Esophagus muscularis mucosa (tissue), 3 donors: ENCODE data around the gene STYX.

ENCODE experiments used
- POLR2AphosphoS5 ChIP-seq, 2 donors: sonication (generic); formaldehyde crosslinking; IDR thresholded peaks; one replicate each; pipeline ENCODE4 v1.6.1; 2017; ENCODE audit warnings: antibody characterized with exemption in 2 of 2
- TF ChIP-seq, protein P1 (sequence below), 3 experiments: fragments of 200-600 bp in 2 of 3; fragments of 450-650 bp in 1 of 3; sonication (generic) in 2 of 3; IDR thresholded peaks; one replicate each; pipeline ENCODE4 v1.5.1; 2017 to 2019; ENCODE audit warnings: antibody characterized with exemption in 3 of 3, mild to moderate bottlenecking in 2 of 3, moderate library complexity in 1 of 3

DNA sequence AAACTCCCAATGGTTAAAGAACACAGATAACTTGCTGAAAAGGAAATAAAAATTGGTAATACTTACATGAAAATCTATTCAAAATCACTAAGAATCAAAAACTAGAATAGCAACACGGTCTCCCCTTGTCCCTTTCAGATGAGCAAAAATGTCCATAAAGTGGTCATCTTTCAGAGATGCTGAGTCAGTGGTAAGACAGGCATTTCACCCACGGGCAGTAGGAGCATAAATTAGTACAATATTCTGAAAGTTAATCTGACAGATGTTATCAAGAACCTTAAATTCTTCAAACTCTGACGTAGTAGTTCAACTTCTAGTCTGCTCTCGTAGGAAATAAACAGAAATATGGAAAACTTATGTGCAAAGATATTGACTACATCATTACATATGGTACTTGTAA lies 94.5 kb downstream of the STYX start:
- TF ChIP-seq, protein P1, sequence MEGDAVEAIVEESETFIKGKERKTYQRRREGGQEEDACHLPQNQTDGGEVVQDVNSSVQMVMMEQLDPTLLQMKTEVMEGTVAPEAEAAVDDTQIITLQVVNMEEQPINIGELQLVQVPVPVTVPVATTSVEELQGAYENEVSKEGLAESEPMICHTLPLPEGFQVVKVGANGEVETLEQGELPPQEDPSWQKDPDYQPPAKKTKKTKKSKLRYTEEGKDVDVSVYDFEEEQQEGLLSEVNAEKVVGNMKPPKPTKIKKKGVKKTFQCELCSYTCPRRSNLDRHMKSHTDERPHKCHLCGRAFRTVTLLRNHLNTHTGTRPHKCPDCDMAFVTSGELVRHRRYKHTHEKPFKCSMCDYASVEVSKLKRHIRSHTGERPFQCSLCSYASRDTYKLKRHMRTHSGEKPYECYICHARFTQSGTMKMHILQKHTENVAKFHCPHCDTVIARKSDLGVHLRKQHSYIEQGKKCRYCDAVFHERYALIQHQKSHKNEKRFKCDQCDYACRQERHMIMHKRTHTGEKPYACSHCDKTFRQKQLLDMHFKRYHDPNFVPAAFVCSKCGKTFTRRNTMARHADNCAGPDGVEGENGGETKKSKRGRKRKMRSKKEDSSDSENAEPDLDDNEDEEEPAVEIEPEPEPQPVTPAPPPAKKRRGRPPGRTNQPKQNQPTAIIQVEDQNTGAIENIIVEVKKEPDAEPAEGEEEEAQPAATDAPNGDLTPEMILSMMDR (IDR thresholded peaks at IDR 0.05), result no peak
- TF ChIP-seq POLR2AphosphoS5 (IDR thresholded peaks at IDR 0.05), result no peak
